DND-41 (cell line): Measurements from ENCODE around the gene SSTR3.

Experiments
- CTCF ChIP-seq: IDR thresholded peaks from 2 replicates; pipeline ENCODE4 v1.5.1; 2012; ENCODE audit warnings: borderline replicate concordance, low read length, moderate library complexity, mild to moderate bottlenecking; ENCODE audit not compliant: poor library complexity, severe bottlenecking; ENCODE audit errors: extremely low read depth
- EZH2 ChIP-seq: IDR thresholded peaks from 3 replicates; pipeline ENCODE4 v1.6.1; 2012; ENCODE audit warnings: borderline replicate concordance, low read depth, mild to moderate bottlenecking, moderate library complexity, low read length, inconsistent platforms; ENCODE audit not compliant: severe bottlenecking

- TF ChIP-seq CTCF (no peak), EZH2 (no peak)
These were observed 24.2 kb downstream of the SSTR3 start, which contains the start of gene C1QTNF6 for GRCh38 chr22:37187891-37188761.
